ENCODE results near the gene ADGRB3. TPM values are rescaled to one million over a fixed set of nuclear protein-coding genes. Genes with fewer than 3 reads are reported as not detected.
A peak's percentile ranks its signal among the peaks of the same experiment; 100 is the strongest.

ADGRB3 gene
- total RNA-seq, 1 donor from 2014 or later, result 1.5 TPM

GRCh38 chr6:68653074-68653705, 18.1 kb downstream of the ADGRB3 start:
- no peak overlapping the region for H3K4me2 ChIP-seq
- no peak overlapping the region for H3K27ac ChIP-seq
- no peak overlapping the region for H2AFZ ChIP-seq (replicated peaks)
- no peak for DNase-seq (ENCODE audit: low spot score)
- H3K4me1 ChIP-seq, result peaks cover 23% of the 10 kb centered on the region
- Mint-ChIP-seq H3K27ac (no peak overlapping the region), H3K27me3 (ENCODE audit: insufficient read depth, low read depth) (no peaks in the 10 kb centered on the region), H3K4me3 (no peak overlapping the region), H3K9me3 (no peaks in the 10 kb centered on the region), H3K4me1 (peaks cover 17% of the 10 kb centered on the region), H3K36me3 (no peaks in the 10 kb centered on the region)
- no peaks in the 10 kb centered on the region for H3K36me3 ChIP-seq
- no peaks in the 10 kb centered on the region for H3K79me2 ChIP-seq (ENCODE audit: low read depth)
- no peaks in the 10 kb centered on the region for H3K27me3 ChIP-seq
- H3K9ac ChIP-seq, result no peak overlapping the region
- H3F3A ChIP-seq (ENCODE audit: low read depth), result no peaks in the 10 kb centered on the region
- no peaks in the 10 kb centered on the region for H4K20me1 ChIP-seq (ENCODE audit: low read depth)
- no peak overlapping the region for H3K4me3 ChIP-seq
- no peak for TF ChIP-seq EZH2phosphoT487 (IDR thresholded peaks at IDR 0.05)
- no peak for TF ChIP-seq EZH2 (IDR thresholded peaks at IDR 0.05)
- TF ChIP-seq CTCF (IDR thresholded peaks at IDR 0.05), result no peak
- no peaks in the 10 kb centered on the region for H3K9me3 ChIP-seq (ENCODE audit: low read depth)

- Mint-ChIP-seq H3K4me1 (peaks cover 17% of the 10 kb centered on the region), H3K4me3 (no peak overlapping the region), H3K36me3 (no peaks in the 10 kb centered on the region), H3K27ac (no peak overlapping the region), H3K27me3 (ENCODE audit: insufficient read depth, low read depth) (no peaks in the 10 kb centered on the region), H3K9me3 (no peaks in the 10 kb centered on the region)
- H3K79me2 ChIP-seq (ENCODE audit: low read depth), result no peaks in the 10 kb centered on the region
- H3K4me1 ChIP-seq, result peaks cover 23% of the 10 kb centered on the region
- H3K36me3 ChIP-seq, result no peaks in the 10 kb centered on the region
- no peaks in the 10 kb centered on the region for H4K20me1 ChIP-seq (ENCODE audit: low read depth)
- no peak overlapping the region for H3K9ac ChIP-seq
- no peak overlapping the region for H3K27ac ChIP-seq
- no peak overlapping the region for H2AFZ ChIP-seq (replicated peaks)
- H3F3A ChIP-seq (ENCODE audit: low read depth), result no peaks in the 10 kb centered on the region
- DNase-seq (ENCODE audit: low spot score), result no peak
- H3K4me2 ChIP-seq, result no peak overlapping the region
- H3K9me3 ChIP-seq (ENCODE audit: low read depth), result no peaks in the 10 kb centered on the region
- no peaks in the 10 kb centered on the region for H3K27me3 ChIP-seq
- no peak overlapping the region for H3K4me3 ChIP-seq
- TF ChIP-seq CTCF (IDR thresholded peaks at IDR 0.05), result no peak
- TF ChIP-seq EZH2 (IDR thresholded peaks at IDR 0.05), result no peak
- TF ChIP-seq EZH2phosphoT487 (IDR thresholded peaks at IDR 0.05), result no peak
These were observed 18.6 kb downstream of the ADGRB3 start for GRCh38 chr6:68653706-68654089.

GRCh38 chr6:68654134-68654533, 19.1 kb downstream of the ADGRB3 start:
- no peaks in the 10 kb centered on the region for H3K79me2 ChIP-seq (ENCODE audit: low read depth)
- H3F3A ChIP-seq (ENCODE audit: low read depth), result no peaks in the 10 kb centered on the region
- H3K9me3 ChIP-seq (ENCODE audit: low read depth), result no peaks in the 10 kb centered on the region
- H3K27me3 ChIP-seq, result no peaks in the 10 kb centered on the region
- H4K20me1 ChIP-seq (ENCODE audit: low read depth), result no peaks in the 10 kb centered on the region
- TF ChIP-seq EZH2phosphoT487 (IDR thresholded peaks at IDR 0.05) (no peak), EZH2 (IDR thresholded peaks at IDR 0.05) (no peak), CTCF (IDR thresholded peaks at IDR 0.05) (no peak)
- H3K9me3 Mint-ChIP-seq, result no peaks in the 10 kb centered on the region
- no peak overlapping the region for H3K4me3 ChIP-seq
- DNase-seq (ENCODE audit: low spot score), result peak; percentile 20
- peak overlapping the region; percentile 28 for H3K4me2 ChIP-seq
- H3K36me3 Mint-ChIP-seq, result no peaks in the 10 kb centered on the region
- H2AFZ ChIP-seq (replicated peaks), result no peak overlapping the region
- peaks cover 23% of the 10 kb centered on the region for H3K4me1 ChIP-seq
- no peak overlapping the region for H3K9ac ChIP-seq
- H3K4me1 Mint-ChIP-seq, result peaks cover 17% of the 10 kb centered on the region
- H3K36me3 ChIP-seq, result no peaks in the 10 kb centered on the region
- no peak overlapping the region for H3K4me3 Mint-ChIP-seq
- no peaks in the 10 kb centered on the region for H3K27me3 Mint-ChIP-seq (ENCODE audit: insufficient read depth, low read depth)
- no peak overlapping the region for H3K27ac Mint-ChIP-seq
- H3K27ac ChIP-seq, result no peak overlapping the region

All from neural progenitor cell (in vitro differentiated cells).